ENCODE measurements around the gene EVL. TPM values are rescaled to one million over a fixed set of nuclear protein-coding genes. Genes with fewer than 3 reads are reported as not detected.

The EVL gene
- total RNA-seq, 2 experiments from 2014 or later = 340 to 351 TPM

DNA sequence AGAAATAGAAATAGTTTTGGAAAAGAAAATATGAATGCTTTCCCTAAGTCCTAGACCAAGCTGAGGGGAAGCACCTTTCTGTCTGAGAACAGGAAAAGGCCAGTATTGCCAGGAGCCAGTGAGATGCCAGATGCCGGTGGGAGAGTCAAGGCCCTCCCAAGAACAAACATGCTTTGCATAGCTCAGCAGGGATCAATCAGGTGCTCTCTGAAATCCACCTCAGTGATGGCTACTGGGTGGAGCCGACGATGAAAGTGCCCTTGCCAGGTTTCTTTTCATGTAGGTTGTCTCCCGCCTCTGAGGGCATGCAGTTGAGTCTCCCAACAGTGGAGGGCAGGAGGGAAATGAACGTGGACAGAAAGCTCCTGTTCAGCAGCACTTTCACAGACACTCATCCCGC lies 66.0 kb downstream of the EVL start:
- Mint-ChIP-seq H3K27ac (peak overlapping the region; percentile 72), H3K36me3 (ENCODE audit: low read depth) (peaks cover 41% of the 10 kb centered on the region), H3K27me3 (no peaks in the 10 kb centered on the region), H3K4me1 (ENCODE audit: low read depth) (no peaks in the 10 kb centered on the region), H3K9me3 (no peaks in the 10 kb centered on the region), H3K4me3 (no peak overlapping the region)
- CTCF ChIA-PET = interaction anchor here (0.8 to 1.1 kb wide), 4 partner anchors 15 to 148 kb away, joined by 3 to 4 read pairs (median 4); no protein-coding TSS in a partner anchor
- DNase-seq (no peak), ATAC-seq (no peak)
- TF ChIP-seq, protein P1, sequence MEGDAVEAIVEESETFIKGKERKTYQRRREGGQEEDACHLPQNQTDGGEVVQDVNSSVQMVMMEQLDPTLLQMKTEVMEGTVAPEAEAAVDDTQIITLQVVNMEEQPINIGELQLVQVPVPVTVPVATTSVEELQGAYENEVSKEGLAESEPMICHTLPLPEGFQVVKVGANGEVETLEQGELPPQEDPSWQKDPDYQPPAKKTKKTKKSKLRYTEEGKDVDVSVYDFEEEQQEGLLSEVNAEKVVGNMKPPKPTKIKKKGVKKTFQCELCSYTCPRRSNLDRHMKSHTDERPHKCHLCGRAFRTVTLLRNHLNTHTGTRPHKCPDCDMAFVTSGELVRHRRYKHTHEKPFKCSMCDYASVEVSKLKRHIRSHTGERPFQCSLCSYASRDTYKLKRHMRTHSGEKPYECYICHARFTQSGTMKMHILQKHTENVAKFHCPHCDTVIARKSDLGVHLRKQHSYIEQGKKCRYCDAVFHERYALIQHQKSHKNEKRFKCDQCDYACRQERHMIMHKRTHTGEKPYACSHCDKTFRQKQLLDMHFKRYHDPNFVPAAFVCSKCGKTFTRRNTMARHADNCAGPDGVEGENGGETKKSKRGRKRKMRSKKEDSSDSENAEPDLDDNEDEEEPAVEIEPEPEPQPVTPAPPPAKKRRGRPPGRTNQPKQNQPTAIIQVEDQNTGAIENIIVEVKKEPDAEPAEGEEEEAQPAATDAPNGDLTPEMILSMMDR (IDR thresholded peaks at IDR 0.05) = no peak
- intact Hi-C loops (cut with micrococcal nuclease) = no loop called here
- POLR2A ChIA-PET = interaction anchor here (0.7 to 3.2 kb wide), 4 partner anchors 10 to 31 kb away, joined by 3 to 17 read pairs (median 4); no protein-coding TSS in a partner anchor

DNA sequence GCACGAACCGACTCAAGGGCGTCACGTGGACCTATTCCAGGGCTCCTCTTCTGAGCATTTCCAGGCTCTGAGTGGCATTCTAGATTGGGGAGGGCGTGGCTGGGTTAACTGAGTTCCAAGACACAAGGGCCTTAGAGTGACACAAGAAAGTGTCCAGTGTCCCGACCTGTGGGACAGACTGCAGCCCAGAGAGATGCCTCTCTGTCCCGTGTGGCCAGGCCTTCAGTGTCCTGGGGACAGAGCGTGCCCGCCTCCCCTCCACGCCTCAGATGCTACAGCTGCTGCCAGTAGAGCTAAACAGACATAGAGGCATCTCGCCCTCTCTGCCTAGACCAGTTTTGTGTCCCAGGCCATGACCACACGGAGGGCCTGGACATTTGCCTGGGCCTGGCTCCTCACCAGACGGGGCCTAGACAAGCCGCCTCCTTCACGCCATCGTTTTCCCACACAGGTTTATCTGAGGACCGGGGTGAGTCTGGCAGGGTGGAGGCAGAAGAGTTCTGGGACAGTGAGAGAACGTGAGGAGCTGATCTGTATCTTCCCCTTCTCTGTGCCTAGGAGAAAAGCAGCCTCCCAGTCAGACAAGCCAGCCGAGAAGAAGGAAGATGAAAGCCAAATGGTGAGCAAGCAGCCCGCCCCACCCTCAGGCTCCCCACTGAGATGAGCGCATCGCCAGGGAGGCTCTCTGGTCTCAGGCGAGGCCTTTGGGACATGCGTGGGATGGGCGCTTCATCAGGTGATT lies 67.1 kb downstream of the EVL start:
- no peak for DNase-seq
- H3K9me3 Mint-ChIP-seq = no peaks in the 10 kb centered on the region
- H3K36me3 Mint-ChIP-seq (ENCODE audit: low read depth) = peaks cover 45% of the 10 kb centered on the region
- H3K4me1 Mint-ChIP-seq (ENCODE audit: low read depth) = no peaks in the 10 kb centered on the region
- TF ChIP-seq, protein P1 (IDR thresholded peaks at IDR 0.05) = no peak
- no peak overlapping the region for H3K27ac Mint-ChIP-seq
- no peak overlapping the region for H3K4me3 Mint-ChIP-seq
- POLR2A ChIA-PET = interaction anchor here (1.3 to 3.2 kb wide), 2 partner anchors 11 to 15 kb away, joined by 3 to 17 read pairs; no protein-coding TSS in a partner anchor
- intact Hi-C loops (cut with micrococcal nuclease) = no loop called here
- no peak for ATAC-seq
- H3K27me3 Mint-ChIP-seq = no peaks in the 10 kb centered on the region
- CTCF ChIA-PET = interaction anchor here (1.0 to 1.2 kb wide), 2 partner anchors 13 to 149 kb away, joined by 4 read pairs; no protein-coding TSS in a partner anchor

DNA sequence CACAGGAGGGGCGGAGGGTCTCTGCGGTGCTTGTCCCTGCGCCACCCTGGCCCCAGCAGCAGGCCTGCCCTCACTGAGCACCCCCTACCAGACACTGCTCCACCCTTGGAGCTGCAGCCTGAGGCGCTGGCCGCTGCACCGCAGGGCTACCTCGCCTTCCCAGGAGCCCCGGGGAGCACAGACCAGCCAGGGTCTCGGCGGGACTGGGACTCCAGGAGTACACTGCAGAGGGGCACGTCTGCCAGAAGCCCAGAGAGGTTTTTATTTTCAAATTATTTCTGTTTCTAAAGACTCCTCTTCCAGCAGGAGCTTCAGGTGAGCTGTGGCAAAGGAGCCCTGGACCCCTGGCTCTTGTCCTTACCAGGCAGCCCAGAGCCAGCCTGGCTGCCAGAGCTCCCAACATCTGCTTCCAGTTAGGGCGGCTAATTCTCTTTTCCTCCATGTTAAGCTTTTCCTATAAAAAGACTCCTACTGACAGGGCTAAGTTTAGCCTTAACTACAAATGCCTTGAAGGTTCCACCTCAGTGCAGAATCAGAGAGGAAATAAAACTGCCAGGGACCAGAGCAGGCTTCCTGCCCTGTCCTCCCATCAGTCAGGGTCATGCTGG lies 67.8 kb downstream of the EVL start:
- DNase-seq (no peak), ATAC-seq (no peak)
- ChIA-PET POLR2A (interaction anchor here (0.6 to 1.1 kb wide), 2 partner anchors 158 to 567 kb away, joined by 3 read pairs; no protein-coding TSS in a partner anchor), CTCF (interaction anchor here (1.2 kb wide), 1 partner anchor 14 kb away, joined by 4 read pairs; no protein-coding TSS in a partner anchor)
- TF ChIP-seq, protein P1 (IDR thresholded peaks at IDR 0.05) = no peak
- intact Hi-C loops (cut with micrococcal nuclease) = no loop called here
- Mint-ChIP-seq H3K27ac (no peak overlapping the region), H3K27me3 (no peaks in the 10 kb centered on the region), H3K36me3 (ENCODE audit: low read depth) (peaks cover 43% of the 10 kb centered on the region), H3K4me1 (ENCODE audit: low read depth) (no peaks in the 10 kb centered on the region), H3K4me3 (no peak overlapping the region), H3K9me3 (no peaks in the 10 kb centered on the region)

DNA sequence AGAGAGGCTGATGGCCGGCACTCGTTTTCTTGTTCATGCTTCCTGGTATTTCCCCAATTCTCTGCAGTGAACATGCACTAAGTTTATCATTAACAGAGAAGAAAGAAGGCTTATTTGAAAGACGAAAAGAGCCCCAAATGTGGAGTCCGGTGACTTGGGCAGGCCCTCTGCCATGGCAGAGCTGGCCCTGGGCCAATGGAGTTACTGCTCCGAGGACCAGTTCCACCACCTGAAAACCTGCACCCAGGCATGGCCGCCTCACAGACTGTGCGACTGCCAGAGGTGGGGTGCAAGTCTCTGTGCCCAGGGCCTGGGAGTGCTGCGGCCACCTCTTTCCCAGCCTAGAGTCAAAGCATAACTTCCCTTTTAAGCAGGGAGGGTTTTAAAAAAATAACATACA lies 69.4 kb downstream of the EVL start:
- Mint-ChIP-seq H3K4me3 (no peak overlapping the region), H3K36me3 (ENCODE audit: low read depth) (peaks cover 52% of the 10 kb centered on the region), H3K27ac (no peak overlapping the region), H3K27me3 (no peaks in the 10 kb centered on the region), H3K9me3 (no peaks in the 10 kb centered on the region), H3K4me1 (ENCODE audit: low read depth) (peaks cover 3% of the 10 kb centered on the region)
- ATAC-seq (no peak), DNase-seq (no peak)
- intact Hi-C loops (cut with micrococcal nuclease) = no loop called here
- TF ChIP-seq, protein P1 (IDR thresholded peaks at IDR 0.05) = no peak
- ChIA-PET CTCF (interaction anchor here (0.9 to 1.9 kb wide), 4 partner anchors 19 to 151 kb away, joined by 3 to 5 read pairs (median 3); no protein-coding TSS in a partner anchor), POLR2A (no interaction called here)

DNA sequence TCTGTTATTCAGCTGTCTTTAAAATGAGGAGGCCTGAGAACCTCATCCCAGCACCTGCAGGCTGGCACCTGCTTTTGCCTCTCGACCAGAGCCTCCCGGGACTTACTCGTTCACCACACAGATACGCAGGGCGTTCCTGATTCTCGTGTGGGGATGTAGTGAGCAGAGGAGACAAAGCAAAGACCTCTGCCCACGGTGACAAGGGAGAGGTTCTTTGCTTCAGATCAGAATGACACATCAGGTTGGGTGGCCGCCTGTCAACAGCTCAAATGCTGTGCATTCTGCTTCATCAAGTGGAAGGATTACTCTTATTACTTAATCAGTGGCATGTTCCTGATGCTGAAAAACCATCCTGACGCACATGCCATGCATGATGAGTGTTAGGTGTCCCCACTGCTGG lies 69.9 kb downstream of the EVL start:
- no peak for DNase-seq
- no peak for ATAC-seq
- intact Hi-C loops (cut with micrococcal nuclease) = no loop called here
- no peaks in the 10 kb centered on the region for H3K27me3 Mint-ChIP-seq
- H3K9me3 Mint-ChIP-seq = no peaks in the 10 kb centered on the region
- TF ChIP-seq, protein P1 (IDR thresholded peaks at IDR 0.05) = no peak
- H3K4me1 Mint-ChIP-seq (ENCODE audit: low read depth) = peaks cover 4% of the 10 kb centered on the region
- H3K36me3 Mint-ChIP-seq (ENCODE audit: low read depth) = peaks cover 50% of the 10 kb centered on the region
- POLR2A ChIA-PET = no interaction called here
- peak overlapping the region; percentile 32 for H3K27ac Mint-ChIP-seq
- no peak overlapping the region for H3K4me3 Mint-ChIP-seq
- CTCF ChIA-PET = interaction anchor here (0.9 to 1.9 kb wide), 4 partner anchors 19 to 152 kb away, joined by 3 to 5 read pairs (median 3); no protein-coding TSS in a partner anchor

Measured in activated CD8-positive, alpha-beta T cell treated with anti-CD3 and anti-CD28 coated beads for 36 hours (primary cell).